Activated CD4-positive, alpha-beta T cell treated with anti-CD3 and anti-CD28 coated beads for 24 hours (primary cell): Measurements from ENCODE around the gene ZNF672.
"Not testable (repeated sequence)": the region's sequence is repeated elsewhere in the genome, so short reads cannot be mapped to it uniquely, and the experiment has no call there.

ENCODE experiments used
- DNase-seq, 2 donors: peaks; one replicate each; pipeline ENCODE4 v3.0.0-alpha.2; 2020; ENCODE audit warnings: low read depth in 2 of 2

ZNF672 gene

DNA sequence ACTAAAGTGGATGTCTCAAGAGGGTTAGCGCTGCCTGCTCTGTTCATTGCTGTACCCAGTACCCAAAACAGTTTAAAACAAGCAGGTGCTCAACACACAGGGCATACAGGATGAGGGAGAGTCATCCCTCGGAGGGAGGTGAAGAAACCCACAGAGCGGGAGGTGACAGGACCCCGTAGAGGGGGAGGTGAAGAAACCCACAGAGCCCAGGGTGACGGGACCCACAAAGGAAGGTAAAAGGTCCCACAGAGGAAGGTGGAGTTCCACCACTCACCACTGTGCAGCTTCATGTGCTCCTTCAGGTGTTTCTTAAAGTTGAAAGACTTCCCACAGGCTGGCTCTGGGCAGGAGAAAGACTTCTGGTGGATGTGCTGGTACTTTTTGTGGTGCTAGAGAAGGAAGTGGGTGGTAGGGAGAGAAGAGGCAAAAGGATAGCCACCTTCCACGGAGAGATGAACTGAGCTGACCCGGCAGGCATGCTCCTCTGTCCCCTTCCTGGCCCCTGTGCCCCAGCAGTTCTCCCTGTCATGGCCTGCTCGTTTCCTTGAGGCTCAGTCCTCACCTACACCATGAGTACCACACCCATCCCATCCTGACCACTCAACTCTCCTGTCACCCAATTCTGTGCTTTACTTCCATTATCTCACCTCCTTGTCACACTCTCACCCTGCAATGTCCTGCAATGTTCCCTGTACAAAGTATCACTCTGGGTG lies 15.8 kb downstream of the ZNF672 start:
- DNase-seq: no peak

DNA sequence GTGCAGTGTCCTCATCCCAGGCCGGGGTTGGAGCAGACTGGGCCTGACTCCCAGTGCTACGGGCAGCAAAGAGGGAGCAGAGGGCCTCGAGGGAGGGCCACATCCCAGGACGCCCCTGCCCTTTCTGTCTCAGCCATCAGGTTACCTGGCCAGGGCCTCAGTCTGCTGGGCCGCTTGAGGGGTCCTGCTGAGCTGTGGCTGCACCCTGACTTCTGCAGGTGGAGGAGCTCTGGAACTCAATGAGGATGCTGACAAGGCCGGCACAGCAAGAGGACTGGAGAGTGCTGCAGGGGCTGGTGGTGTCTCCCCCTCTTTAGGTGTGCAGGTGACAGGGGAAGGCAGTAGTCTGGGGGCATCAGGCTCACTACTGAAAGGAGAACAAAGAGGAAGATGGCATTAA lies 17.6 kb downstream of the ZNF672 start:
- DNase-seq: no peak

DNA sequence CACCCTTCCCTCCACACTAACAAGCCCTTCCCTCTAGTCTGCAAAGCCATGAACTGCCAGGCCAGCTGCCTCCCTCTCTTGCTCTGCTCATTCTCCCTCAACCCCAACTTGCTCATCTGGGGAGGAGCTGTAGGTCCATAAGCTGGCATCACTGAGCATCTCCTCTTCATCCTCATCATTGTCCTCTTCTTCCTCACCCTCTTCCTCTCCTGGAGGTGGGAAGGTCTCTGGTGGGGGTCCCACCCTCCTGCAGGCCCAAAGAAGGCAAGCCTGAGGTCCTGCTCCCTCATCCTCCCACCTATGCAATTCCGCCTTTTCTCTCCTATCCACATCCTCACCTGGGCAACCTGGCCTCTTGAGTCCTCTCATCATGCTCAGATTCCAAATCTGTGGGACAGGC lies 18.2 kb downstream of the ZNF672 start:
- DNase-seq: no peak

DNA sequence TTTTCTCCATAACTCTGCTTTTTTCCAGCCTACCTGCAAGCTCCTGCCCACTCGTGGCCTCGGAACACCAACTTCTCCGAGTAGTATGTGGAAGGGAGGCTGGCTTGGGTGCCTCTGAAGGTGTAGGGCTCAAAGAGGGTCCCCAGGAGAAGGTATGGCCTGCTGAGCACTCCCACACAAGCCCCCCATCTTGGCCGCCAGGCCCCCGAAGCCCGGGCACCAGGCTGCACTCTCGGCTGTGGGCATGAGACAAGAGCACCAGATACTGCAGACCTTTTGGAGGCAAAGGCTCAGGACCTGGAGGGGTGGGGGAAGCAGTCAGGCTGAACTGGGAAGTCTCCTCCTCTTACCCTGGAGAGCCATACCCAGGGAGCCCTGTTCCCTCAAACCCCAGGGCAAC lies 19.2 kb downstream of the ZNF672 start:
- DNase-seq: no peak

DNA sequence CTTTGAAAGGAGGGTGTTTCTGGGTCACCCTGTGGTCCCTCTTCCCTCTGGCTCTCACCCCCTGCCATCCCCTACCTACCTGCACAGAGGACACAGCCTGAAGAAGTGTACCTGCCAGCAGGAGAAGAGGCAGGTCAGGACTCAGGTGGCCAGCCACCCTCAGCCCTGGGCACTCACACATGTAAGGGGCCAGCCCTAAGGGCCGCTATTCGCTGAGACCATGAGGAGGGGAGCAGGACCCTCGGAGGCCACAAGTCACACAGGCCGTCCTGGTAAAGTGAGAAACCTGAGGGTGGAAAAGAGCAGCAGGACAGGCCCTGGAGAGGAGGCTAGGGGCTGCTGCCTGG lies 19.7 kb downstream of the ZNF672 start:
- DNase-seq: no peak

DNA sequence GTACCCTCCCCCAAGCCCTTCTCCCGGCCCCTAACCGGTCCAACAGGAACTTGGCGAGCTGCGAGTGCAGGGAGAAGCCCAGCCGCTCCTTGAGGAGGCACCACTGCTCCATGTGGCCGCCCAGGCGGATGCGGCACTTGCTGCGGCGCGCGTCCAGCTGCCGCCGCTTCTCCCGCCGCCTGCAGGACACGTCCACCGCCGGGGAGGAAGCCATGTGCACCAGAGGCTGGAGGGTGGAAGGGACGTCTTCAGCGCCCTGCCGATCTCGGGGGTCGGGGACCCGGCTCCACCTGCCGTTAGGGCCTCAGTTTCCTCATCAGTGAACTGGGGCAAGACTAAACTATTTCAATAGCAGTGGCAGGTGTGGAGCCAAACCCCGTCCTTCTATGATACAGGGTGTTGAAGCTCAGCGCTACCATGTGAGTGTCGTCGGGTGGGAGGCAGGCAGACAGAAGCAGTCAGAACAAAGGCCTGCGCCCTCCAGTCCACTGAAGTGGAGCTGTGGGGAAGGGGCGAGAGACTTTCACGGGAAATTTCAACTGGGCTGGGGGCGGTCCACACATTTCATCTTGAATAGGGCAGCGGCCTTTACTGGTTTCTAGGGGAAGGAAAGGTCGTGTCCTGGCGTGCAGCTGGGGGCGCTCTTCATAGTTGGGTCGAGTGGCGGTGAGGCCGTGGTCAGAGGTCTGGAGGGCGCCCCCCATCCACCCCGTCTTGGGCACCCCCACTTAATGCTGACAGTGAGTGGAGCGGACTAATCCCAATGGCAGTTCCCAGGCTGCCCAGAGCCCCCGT lies 20.3 kb downstream of the ZNF672 start:
- DNase-seq: peak in 1 of 2 donors; percentile 25

DNA sequence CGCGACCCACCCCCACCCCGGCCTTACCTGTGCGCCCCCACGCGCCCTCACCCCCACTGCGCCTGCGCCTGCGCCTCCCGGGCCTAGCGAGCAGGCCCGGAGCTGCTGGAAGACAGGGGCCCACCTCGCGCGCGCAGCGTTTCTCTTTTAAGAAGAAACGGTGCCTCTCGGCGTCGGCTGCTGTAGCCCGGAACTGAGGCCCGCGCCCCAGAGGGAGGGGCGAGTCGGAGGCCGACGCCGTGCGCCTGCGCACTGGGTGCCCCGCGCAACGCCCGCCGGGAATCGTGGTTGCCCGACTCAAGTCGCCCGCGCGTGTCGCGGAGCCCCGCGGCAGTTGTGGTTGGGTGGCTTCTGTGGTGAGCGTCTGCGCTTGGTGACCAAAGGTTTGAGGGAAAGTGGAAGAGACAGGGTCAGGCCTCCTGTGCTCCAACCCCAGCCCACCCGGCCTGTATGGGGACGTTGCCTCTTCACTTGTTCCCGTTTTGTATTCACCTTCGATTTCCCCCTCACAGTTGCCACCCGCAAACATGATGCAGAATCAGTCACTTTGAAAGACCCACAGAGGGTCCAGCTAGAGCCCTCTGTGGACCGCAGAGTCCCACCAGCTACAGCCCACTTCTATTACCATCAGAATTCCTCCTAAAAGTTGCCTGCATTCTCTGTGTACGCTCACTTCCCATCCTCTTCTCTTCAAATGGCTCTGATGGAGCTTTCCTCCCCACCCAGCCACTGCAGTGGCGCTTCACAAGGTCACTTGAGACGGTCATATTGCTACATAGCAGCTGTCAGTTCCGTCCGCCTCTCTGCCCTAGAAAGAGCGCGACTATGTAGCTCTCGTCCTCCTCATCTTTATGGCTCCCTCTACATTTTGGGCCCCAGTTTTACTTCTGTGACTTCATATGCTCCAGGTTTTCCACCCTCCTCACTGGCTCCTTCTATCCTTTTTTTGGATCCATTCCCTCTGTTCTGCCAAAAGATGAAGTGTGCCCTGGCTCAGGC lies 21.2 kb downstream of the ZNF672 start, which contains the start of gene ZNF692:
Gene ZNF692 (minus strand): TSS at position 195 of the 999 bp plus-strand sequence. CDS start 776 bp downstream, outside the sequence.
- DNase-seq: peak; percentile 95

DNA sequence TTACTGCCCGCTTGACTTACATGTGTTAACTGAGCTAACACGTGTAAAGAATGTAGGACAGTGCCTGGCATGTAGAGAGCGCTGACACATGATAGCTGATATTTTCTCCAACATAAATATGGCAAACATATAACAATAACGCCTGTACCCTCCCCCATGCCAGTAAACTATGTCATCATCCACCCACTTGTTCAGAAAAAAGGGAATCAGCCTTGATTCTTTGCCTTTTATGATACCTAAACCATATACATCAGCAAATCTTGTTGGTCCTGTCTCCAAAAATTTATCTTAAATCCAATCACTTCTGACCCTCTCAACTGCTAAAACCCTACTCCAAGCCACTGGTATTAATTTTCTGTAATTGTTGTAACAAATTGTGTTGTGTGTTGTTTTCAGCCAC lies 22.0 kb downstream of the ZNF672 start:
- DNase-seq: no peak

DNA sequence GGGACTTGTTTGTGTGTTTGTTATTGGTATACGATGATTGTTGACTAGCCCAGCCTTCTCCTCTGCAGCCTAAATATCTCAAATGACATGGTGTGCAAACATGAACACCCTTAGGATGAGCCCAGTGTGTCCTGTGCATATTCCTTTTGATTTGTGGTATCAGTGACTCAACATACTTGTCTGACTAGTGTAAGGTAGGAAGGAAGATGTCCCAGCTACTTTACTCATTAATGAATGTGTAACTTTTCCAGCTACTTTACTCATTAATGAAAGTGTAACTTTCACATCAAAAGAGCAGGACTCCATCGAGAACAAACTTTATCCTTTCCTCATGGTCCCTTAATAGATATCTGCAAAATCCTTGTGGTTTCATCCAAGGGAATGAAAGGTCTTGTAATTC lies 23.6 kb downstream of the ZNF672 start:
- DNase-seq: no peak

DNA sequence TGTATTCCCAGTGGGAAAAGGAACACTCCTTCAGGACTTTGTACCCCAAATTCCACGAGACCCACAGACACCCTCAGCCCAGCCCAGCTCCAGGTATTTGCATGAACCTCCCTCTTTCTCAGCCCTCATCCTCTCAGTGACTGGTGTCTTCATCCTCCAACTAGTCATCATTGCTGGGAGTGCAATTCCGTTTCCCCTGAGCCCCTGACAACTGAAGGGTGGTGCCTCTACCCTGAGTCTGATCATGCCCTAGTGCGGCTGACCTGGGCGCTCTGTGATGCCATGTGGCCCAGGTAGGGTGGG lies 24.6 kb downstream of the ZNF672 start:
- no peak for DNase-seq

DNA sequence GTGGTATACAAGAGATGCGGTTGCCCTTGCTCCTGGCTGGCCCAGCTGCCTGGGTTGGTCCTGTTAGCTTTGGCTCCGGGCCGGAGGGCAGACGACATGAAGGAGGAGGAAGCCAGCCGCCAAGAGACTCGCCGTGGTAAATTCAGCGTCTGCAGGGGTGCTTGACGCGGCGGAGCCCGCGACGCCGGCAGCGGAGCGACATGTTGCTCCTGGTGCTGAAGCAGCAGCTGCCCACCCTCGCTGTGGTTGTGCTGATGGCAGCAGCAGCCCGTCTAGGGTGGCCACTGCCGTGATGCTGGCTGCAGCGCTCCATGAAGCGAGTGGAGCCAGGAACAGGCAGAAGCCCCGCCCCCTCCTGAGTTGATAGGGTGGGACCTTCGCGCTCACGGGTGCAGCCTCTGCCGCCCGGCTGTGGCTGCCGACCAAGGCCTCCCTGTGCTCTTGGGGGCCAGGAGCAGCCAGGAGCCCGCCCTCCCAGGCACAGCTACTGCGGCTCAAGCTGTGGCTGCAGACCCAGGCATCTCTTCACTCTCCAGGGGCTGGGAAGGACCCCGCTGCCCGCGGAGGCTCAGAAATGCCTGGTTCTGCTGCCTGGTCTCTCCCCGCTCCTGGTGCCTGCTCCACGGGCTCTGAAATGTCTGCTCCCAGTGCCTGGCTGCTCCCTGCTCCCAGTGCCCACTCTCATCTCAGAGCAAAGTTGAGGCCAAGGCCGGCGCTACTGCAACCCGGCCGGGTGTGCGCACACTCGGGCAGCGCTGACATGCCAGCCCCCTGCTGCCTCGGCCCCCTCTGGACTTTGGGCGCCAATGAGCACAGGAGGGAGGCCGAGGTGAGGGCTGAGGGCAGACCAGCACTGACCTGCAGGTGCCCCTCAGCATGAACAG lies 25.2 kb downstream of the ZNF672 start:
- peak; percentile 78 to 83 for DNase-seq

DNA sequence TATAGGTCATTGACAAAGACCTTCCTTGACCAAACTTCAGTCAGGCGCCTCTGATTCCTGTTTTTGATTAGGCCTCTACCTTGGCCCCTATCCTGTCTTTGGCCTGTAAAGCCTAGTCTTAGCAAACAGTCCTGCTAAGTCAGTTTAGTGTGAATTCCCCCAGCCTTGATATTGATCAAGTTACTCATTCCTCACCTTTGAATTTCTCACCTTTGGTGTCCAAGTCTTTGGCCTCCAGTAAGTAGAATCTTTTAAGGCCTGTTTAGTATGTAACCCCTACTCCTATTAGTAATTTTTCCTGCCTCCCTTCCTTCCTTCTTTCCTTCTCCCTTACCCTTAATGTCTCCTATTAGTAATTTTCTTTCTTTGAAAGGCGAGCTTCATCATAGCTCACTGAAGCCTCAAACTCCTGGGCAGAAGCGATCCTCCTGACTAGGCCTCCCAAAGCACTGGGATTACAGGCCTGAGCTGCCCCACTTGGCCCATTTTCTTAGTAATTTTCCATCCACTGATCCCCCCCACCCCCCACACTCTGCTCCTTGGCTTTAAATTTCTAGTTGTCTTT lies 33.9 kb downstream of the ZNF672 start:
- DNase-seq: no peak

DNA sequence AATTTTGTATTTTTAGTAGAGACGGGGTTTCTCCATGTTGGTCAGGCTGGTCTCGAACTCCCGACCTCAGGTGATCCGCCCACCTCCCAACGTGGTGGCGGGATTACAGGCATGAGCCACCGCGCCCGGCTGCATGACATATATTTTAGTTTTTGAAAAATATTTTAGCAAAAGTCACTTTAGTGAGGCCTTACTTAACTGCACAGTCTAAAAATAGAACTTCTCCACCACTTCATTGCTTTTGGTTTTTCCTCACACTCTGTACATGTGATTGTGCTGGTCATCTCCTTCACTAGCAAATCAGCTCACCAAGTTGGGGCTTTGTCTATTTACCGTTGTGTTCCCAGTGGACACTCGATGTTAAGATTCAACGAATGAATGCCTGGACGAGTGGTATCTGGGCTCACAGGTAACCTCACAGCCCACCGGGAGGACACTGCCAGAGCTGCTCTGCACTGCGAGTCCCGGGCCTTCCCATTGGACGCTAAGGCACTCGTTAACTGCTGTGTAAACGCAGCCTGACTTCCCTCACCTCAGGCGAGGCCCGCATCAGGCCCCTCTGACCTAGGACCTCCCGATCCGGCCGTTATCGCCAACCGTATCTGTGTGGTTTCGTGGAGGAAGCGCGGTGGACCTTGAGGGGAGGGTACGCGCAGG lies 34.9 kb downstream of the ZNF672 start:
- DNase-seq: peak; percentile 49 to 51

DNA sequence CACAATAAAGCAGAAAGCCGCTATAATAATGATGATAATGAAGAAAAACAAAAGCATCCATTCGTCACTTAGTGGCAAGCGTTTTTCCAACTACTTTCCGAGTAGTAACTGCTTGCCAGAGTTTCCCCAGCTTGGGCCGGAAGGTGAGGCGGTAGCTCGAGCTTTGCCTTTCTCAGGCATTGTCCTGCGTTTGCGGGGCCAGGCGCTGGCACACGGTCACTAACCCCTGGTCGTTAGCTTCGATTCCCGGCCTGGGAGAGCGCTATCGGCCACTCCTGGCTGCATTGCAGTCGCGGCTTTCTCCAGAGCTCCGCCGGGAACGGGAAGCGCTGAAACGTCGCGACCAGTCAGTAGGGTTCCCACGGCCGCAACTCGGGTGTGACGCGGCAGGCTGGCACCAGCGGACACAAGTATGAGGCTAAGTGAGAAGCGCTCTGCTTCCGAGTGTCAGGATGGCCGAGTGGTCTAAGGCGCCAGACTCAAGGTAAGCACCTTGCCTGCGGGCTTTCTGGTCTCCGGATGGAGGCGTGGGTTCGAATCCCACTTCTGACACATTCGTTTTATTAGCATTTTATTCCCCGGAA lies 35.5 kb downstream of the ZNF672 start:
- DNase-seq: peak; percentile 96 to 97

DNA sequence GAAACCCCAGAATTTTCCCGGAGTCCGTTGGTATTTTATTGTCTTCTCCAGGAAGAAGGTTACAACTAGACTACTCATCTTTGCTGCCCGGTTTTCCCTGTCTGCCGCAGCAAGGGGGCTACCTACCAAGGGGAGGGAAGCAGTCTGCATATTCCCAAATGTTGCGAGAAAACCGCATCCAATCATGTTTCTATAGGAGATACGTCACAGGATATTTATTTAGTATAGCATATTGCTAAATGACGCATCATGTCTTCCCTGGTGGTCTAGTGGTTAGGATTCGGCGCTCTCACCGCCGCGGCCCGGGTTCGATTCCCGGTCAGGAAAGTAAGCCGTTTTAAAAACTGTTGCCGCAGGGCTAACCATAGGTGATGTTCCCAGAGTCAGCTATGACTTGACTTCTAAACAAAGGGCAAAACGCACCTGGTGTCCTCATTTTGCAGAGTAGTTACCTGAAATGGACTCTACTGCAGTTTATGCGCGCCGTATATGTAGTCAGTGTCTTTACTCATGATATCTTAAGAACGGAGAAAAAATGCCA lies 36.0 kb downstream of the ZNF672 start:
- peak; percentile 73 to 82 for DNase-seq

DNA sequence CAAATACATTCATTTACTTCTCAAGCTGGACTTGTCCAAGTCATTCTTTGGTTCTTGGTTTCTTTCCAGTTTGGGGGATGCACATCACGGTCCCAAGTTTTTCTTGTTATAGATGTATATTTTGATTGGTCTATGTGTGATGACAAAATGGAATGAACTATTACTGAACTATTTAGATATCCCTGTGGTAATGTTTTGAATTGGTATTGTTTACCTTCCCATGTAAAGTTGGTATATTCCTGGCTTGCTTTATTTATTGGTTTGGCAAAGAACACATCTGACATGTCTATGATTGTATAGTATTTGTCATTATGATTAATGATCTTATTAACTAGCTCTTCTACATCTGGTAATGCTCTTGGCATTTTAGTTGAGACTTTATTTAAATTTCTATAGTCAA lies 43.2 kb downstream of the ZNF672 start:
- DNase-seq: no peak

DNA sequence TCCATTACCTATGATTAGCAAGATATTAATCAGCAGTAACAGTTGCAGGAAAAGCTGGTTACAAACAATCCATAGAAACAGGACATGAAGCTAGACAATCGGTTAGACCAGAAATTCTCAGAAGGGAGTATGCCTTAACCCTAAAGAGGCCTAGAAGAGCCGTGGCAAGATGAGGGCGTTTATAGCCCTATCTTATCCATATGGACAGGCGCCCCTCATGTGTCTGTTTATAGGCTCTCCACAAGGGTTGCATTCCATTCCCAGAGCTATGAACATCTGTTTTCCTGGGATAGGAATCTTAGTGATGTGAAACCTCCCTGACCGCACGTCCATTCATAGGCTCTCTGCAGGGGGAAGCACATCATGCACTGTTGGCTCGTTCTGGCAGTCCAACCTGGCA lies 44.4 kb downstream of the ZNF672 start:
- not testable (repeated sequence) for DNase-seq

DNA sequence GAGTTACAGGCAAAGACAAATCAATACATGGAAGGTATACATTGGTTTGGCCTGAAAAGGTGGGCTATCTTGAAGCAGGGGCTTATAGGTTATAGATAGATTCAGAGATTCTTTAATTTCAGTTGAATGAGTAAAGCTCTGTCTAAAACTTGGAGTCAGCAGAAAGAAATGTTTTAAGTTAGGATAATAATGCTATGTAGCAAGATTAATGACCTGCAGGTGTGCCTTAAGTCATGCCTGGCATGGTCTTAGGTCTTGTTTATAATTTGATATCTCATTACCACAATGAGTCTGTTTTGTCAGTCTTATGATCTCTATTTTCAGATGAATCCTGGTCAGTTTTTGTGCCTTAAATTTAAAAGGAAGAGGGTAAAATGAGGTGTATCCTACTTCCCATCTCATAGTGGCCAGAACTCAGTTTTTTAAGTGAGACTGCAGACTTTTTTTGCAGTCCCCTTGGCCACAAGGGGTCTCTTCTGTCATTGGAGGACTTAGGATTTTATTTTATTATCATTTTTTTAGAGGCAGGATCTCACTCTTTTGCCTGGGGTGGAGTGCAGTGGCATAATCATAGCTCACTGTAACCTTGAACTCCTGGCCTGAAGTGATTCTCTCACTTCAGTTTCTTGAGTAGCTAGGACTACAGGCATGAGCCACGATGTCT lies 46.7 kb downstream of the ZNF672 start:
- DNase-seq: no peak

DNA sequence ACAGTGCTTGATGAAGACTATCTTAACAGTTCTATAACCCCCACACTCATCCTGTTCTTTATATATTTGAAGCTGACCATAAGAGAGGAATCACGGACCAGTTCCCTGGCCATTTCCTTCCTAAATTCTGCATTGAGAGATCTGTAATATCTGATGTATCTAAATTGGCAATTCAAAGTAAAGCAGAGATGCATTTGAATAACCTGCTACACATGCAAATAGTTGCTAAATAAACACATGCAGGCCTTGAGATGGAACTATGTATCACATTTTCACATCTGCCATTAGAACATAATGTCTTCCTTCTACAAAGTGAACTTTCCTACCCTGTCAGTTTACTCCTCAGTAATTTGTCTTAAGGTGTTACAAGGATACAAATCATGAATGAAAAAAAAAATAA lies 47.6 kb downstream of the ZNF672 start:
- DNase-seq: no peak
